Right renal cortex interstitium (tissue), 3 donors: ENCODE measurements around the gene TIMP3. TPM values are rescaled to one million over a fixed set of nuclear protein-coding genes. Genes with fewer than 3 reads are reported as not detected.

Experiments used
- DNase-seq, 3 donors: peaks; one replicate each; pipeline ENCODE4 v3.0.0-alpha.2; 2013; ENCODE audit warnings: low read depth in 3 of 3, low spot score in 2 of 3
- polyA plus RNA-seq, 3 donors: library from polyadenylated mRNA; unstranded; fragments of 120-200 nt; gene quantifications; one replicate each; pipeline ENCODE4 v1.2.1, GENCODE V29; 2013; ENCODE audit not compliant: insufficient read length in 3 of 3

The TIMP3 gene
- polyA plus RNA-seq, 3 donors = 136 to 161 (median 147) TPM

GRCh38 chr22:32827049-32827602, 25.6 kb downstream of the TIMP3 start:
- no peak for DNase-seq

GRCh38 chr22:32828150-32828549, 26.6 kb downstream of the TIMP3 start:
- no peak for DNase-seq

- DNase-seq = no peak
Observed at GRCh38 chr22:32828561-32828960, 27.1 kb downstream of the TIMP3 start.

GRCh38 chr22:32829451-32829851, 27.9 kb downstream of the TIMP3 start:
- DNase-seq = no peak

- no peak for DNase-seq
Observed at GRCh38 chr22:32830473-32830872, 29.0 kb downstream of the TIMP3 start.

- DNase-seq = no peak
Observed at GRCh38 chr22:32830957-32831356, 29.5 kb downstream of the TIMP3 start.

GRCh38 chr22:32831584-32831983, 30.1 kb downstream of the TIMP3 start:
- DNase-seq = no peak

- no peak for DNase-seq
Observed at GRCh38 chr22:32832174-32832573, 30.7 kb downstream of the TIMP3 start.

- no peak for DNase-seq
Observed at GRCh38 chr22:32836280-32837123, 35.0 kb downstream of the TIMP3 start.

GRCh38 chr22:32837142-32837541, 35.6 kb downstream of the TIMP3 start:
- DNase-seq = no peak

GRCh38 chr22:32837803-32838202, 36.3 kb downstream of the TIMP3 start:
- no peak for DNase-seq

- DNase-seq = peak in 1 of 3 donors; percentile 43
Observed at GRCh38 chr22:32839831-32840584, 38.5 kb downstream of the TIMP3 start.

GRCh38 chr22:32841175-32841574, 39.7 kb downstream of the TIMP3 start:
- no peak for DNase-seq

GRCh38 chr22:32842486-32842885, 41.0 kb downstream of the TIMP3 start:
- no peak for DNase-seq

- no peak for DNase-seq
Observed at GRCh38 chr22:32843300-32843699, 41.8 kb downstream of the TIMP3 start.

GRCh38 chr22:32844251-32844650, 42.7 kb downstream of the TIMP3 start:
- no peak for DNase-seq

GRCh38 chr22:32846780-32847491, 45.4 kb downstream of the TIMP3 start:
- DNase-seq = no peak

GRCh38 chr22:32848226-32848625, 46.7 kb downstream of the TIMP3 start:
- DNase-seq = no peak

GRCh38 chr22:32849501-32849900, 48.0 kb downstream of the TIMP3 start:
- DNase-seq = no peak

- no peak for DNase-seq
Observed at GRCh38 chr22:32850157-32850556, 48.7 kb downstream of the TIMP3 start.
